DOHH2 (cell line): ENCODE measurements around the gene NUCKS1.

Experiments used
- H3F3A ChIP-seq: fragments of 200-600 bp; sonication (generic), shearing (Covaris generic); 2 replicates; pipeline ENCODE4 v1.6.0; 2016; ENCODE audit warnings: antibody characterized with exemption, mild to moderate bottlenecking; ENCODE audit not compliant: control insufficient read depth, insufficient read depth
- H3K27ac ChIP-seq: fragments of 200-600 bp; sonication (generic); 2 replicates; pipeline ENCODE4 v1.5.1; 2014; ENCODE audit warnings: low read depth, mild to moderate bottlenecking, low read length, moderate library complexity
- H3K27me3 ChIP-seq: fragments of 200-600 bp; sonication (generic); 2 replicates; pipeline ENCODE4 v1.6.1; 2014; ENCODE audit warnings: mild to moderate bottlenecking, low read length, mixed read lengths; ENCODE audit not compliant: control insufficient read depth
- H3K36me3 ChIP-seq: fragments of 200-600 bp; sonication (generic); 2 replicates; pipeline ENCODE4 v1.6.1; 2014; ENCODE audit warnings: mild to moderate bottlenecking, low read length, moderate library complexity, mixed read lengths; ENCODE audit not compliant: control insufficient read depth
- H3K4me1 ChIP-seq: fragments of 200-600 bp; sonication (generic); 2 replicates; pipeline ENCODE4 v1.6.1; 2014; ENCODE audit warnings: mild to moderate bottlenecking, low read length, mixed read lengths; ENCODE audit not compliant: control insufficient read depth
- H3K4me2 ChIP-seq: fragments of 200-600 bp; sonication (generic); 2 replicates; pipeline ENCODE4 v1.6.0; 2014; ENCODE audit warnings: mild to moderate bottlenecking, low read length, moderate library complexity
- H3K4me3 ChIP-seq: fragments of 200-600 bp; sonication (generic); 2 replicates; pipeline ENCODE4 v1.5.1; 2014; ENCODE audit warnings: mild to moderate bottlenecking, low read length, mixed read lengths
- H3K79me2 ChIP-seq: fragments of 200-600 bp; sonication (generic); 2 replicates; pipeline ENCODE4 v1.6.1; 2014; ENCODE audit warnings: mild to moderate bottlenecking, low read length, mixed read lengths; ENCODE audit not compliant: control insufficient read depth
- H3K9me2 ChIP-seq: fragments of 200-600 bp; sonication (generic); replicated peaks from 2 replicates; pipeline ENCODE4 v1.6.1; 2014; ENCODE audit warnings: mild to moderate bottlenecking, low read length, mixed read lengths; ENCODE audit not compliant: control insufficient read depth
- H3K9me3 ChIP-seq: fragments of 200-600 bp; sonication (generic); 2 replicates; pipeline ENCODE4 v1.6.1; 2014; ENCODE audit warnings: antibody characterized with exemption, low read length, mixed read lengths; ENCODE audit not compliant: control insufficient read depth, insufficient read depth
- H4K20me1 ChIP-seq: fragments of 200-600 bp; sonication (generic); 2 replicates; pipeline ENCODE4 v1.6.0; 2014; ENCODE audit warnings: low read depth, mild to moderate bottlenecking, antibody characterized with exemption, low read length, moderate library complexity; ENCODE audit not compliant: control insufficient read depth, insufficient read depth
- CTCF ChIP-seq: fragments of 200-600 bp; sonication (generic); IDR thresholded peaks from one replicate; pipeline ENCODE4 v1.5.1; 2014; ENCODE audit warnings: antibody characterized with exemption, mild to moderate bottlenecking, low read depth, low read length; ENCODE audit not compliant: poor library complexity, severe bottlenecking
- EZH2phosphoT487 ChIP-seq: fragments of 200-600 bp; sonication (generic); IDR thresholded peaks from 2 replicates; pipeline ENCODE4 v1.6.1; 2017; ENCODE audit warnings: borderline replicate concordance, mild to moderate bottlenecking, antibody characterized with exemption, low read length, moderate library complexity, mixed read lengths

NUCKS1 gene

DNA sequence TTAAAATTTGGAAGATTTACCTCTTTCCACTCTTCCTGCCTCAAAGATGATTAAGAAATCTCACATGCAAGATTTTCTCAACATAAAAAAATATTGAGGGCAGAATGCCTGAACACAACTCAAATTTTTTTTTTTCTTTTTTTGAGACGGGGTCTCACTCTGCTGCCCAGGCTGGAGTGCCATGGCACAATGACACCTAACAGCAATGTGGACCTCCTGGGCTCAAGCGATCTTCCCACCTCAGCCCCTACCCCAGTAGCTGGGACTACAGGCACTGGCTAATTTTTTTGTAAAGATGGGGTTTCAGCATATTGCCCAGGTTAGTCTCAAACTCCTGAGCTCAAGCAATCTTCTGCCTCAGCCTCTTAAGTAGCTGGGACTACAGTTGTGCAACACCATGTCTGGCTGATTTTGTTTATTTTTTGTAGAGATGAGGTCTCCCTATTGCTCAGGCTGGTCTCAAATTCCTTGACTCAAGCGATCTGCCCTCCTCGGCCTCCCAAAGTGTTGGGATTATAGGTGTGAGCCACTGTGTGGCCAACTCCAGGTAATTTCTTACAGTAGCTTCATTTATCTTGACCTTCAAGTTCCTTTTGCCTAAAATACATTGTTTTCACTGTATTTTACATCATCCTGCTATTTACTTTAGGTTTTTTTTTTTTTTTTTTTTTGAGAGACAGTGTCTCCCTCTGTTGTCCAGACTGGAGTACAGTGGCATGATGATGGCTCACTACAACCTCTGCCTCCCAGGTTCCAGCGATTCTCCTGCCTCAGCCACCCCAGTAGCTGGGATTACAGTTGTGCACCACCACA lies 10.4 kb downstream of the NUCKS1 start:
- peaks cover 35% of the 10 kb centered on the region; the same call in 1 of the 2 replicates for H4K20me1 ChIP-seq
- H3K4me3 ChIP-seq = no peak overlapping the region
- no peak overlapping the region for H3K27ac ChIP-seq

GRCh38 chr1:205735218-205735617 lies 14.8 kb downstream of the NUCKS1 start:
- Histone ChIP-seq H3F3A (peaks cover 9% of the 10 kb centered on the region), H3K79me2 (peaks cover 97% of the 10 kb centered on the region), H3K9me3 (no peaks in the 10 kb centered on the region), H3K36me3 (peaks cover 66% of the 10 kb centered on the region), H3K27ac (no peak overlapping the region), H3K4me2 (no peak overlapping the region), H3K27me3 (no peaks in the 10 kb centered on the region), H4K20me1 (peaks cover 15% of the 10 kb centered on the region), H3K9me2 (no peaks in the 10 kb centered on the region), H3K4me3 (no peak overlapping the region), H3K4me1 (0 out of 2 replicates have a peak, but pooled peaks cover 4% of the 10 kb centered on the region)
- TF ChIP-seq EZH2phosphoT487 (no peak), CTCF (no peak)

More for the DNA sequence above, 10.4 kb downstream of the NUCKS1 start:
- Histone ChIP-seq H3K79me2 (peaks cover 100% of the 10 kb centered on the region), H3K27me3 (no peaks in the 10 kb centered on the region), H3K9me2 (no peaks in the 10 kb centered on the region), H3K36me3 (peaks cover 69% of the 10 kb centered on the region), H3K4me2 (no peak overlapping the region), H3K4me1 (peaks cover 37% of the 10 kb centered on the region), H3K9me3 (no peaks in the 10 kb centered on the region), H3F3A (peaks cover 25% of the 10 kb centered on the region)
- TF ChIP-seq CTCF = no peak
- TF ChIP-seq EZH2phosphoT487 = no peak

DNA sequence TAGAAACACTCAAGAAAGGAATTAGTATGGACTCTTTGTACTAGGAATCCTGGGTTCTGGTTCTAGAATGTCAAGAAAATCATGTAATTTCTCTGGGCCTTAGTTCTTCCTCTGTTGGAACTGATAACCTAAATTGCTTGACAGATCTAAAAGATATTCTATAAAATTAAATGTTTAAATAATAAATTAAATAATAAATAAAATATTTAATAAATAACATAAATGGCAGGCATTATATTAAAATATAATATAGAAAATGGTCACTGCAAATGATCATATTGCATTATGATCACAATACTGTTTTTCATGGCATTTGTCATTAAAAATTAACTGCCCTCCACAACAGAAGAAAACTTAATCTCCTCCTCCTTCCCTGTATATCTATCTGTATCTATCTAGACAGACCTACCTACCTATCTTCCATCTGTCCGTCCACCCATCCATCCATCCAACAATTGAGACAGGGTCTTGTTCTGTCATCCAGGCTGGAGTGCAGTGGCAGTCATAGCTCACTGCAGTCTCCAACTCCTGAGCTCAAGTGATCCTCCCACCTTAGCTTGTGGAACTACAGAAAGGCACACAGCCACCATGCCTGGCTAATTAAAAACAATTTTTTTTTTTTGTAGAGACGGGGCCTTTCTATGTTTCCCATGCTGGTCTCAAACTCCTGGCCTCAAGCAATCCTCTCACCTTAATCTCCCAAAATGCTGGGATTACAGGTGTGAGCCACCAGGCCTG lies 16.4 kb downstream of the NUCKS1 start:
- peaks cover 96% of the 10 kb centered on the region for H3K79me2 ChIP-seq
- no peak overlapping the region for H3K27ac ChIP-seq
- H3K36me3 ChIP-seq = peaks cover 68% of the 10 kb centered on the region
- H3K9me3 ChIP-seq = no peaks in the 10 kb centered on the region
- H3K4me1 ChIP-seq = 0 out of 2 replicates have a peak, but pooled peaks cover 4% of the 10 kb centered on the region
- no peak overlapping the region for H3K4me2 ChIP-seq
- peaks cover 9% of the 10 kb centered on the region for H3F3A ChIP-seq
- H3K9me2 ChIP-seq = no peaks in the 10 kb centered on the region
- H4K20me1 ChIP-seq = peaks cover 15% of the 10 kb centered on the region
- H3K4me3 ChIP-seq = no peak overlapping the region
- no peaks in the 10 kb centered on the region for H3K27me3 ChIP-seq
- no peak for TF ChIP-seq CTCF
- TF ChIP-seq EZH2phosphoT487 = no peak
